HG02642 (cell line): ENCODE measurements around the gene MSRB2.
"Not testable (repeated sequence)": the region's sequence is repeated elsewhere in the genome, so short reads cannot be mapped to it uniquely, and the experiment has no call there.

Source experiments
- ATAC-seq: cut with Tn5 transposase; IDR thresholded peaks from one replicate; pipeline ENCODE4 v1.9.1; 2021; ENCODE audit warnings: mild to moderate bottlenecking; ENCODE audit not compliant: unreplicated experiment, poor library complexity

The MSRB2 gene

GRCh38 chr10:23095404-23095965 is at the start of gene MSRB2:
Gene MSRB2 (plus strand): TSS chr10:23095579. CDS start chr10:23095609, 30 bp downstream.
- ATAC-seq = peak; percentile 86

- no peak for ATAC-seq
Measured at GRCh38 chr10:23046027-23046426, 49.4 kb upstream of the MSRB2 start.

GRCh38 chr10:23047201-23048050 is 48.0 kb upstream of the MSRB2 start:
- no peak for ATAC-seq

GRCh38 chr10:23048191-23048590 is 47.2 kb upstream of the MSRB2 start:
- ATAC-seq = no peak

- ATAC-seq = no peak
Measured at GRCh38 chr10:23051278-23051677, 44.1 kb upstream of the MSRB2 start.

- no peak for ATAC-seq
Measured at GRCh38 chr10:23051855-23052331, 43.5 kb upstream of the MSRB2 start.

- no peak for ATAC-seq
Measured at GRCh38 chr10:23053036-23053435, 42.3 kb upstream of the MSRB2 start.

GRCh38 chr10:23055424-23056185 is 39.8 kb upstream of the MSRB2 start:
- ATAC-seq = no peak

- ATAC-seq = no peak
Measured at GRCh38 chr10:23056186-23056579, 39.2 kb upstream of the MSRB2 start.

GRCh38 chr10:23058366-23058765 is 37.0 kb upstream of the MSRB2 start:
- ATAC-seq = no peak

GRCh38 chr10:23060918-23061317 is 34.5 kb upstream of the MSRB2 start:
- no peak for ATAC-seq

- no peak for ATAC-seq
Measured at GRCh38 chr10:23063045-23063972, 32.1 kb upstream of the MSRB2 start.

- ATAC-seq = no peak
Measured at GRCh38 chr10:23063973-23064812, 31.2 kb upstream of the MSRB2 start.

GRCh38 chr10:23064813-23065114 is 30.6 kb upstream of the MSRB2 start:
- ATAC-seq = not testable (repeated sequence)

GRCh38 chr10:23065181-23065948 is 30.0 kb upstream of the MSRB2 start:
- no peak for ATAC-seq

GRCh38 chr10:23067337-23067736 is 28.0 kb upstream of the MSRB2 start:
- ATAC-seq = no peak

- peak; percentile 58 for ATAC-seq
Measured at GRCh38 chr10:23067939-23068775, 27.2 kb upstream of the MSRB2 start.
